H1 (cell line): ENCODE results near the gene AFF1. TPM values are rescaled to one million over a fixed set of nuclear protein-coding genes. Genes with fewer than 3 reads are reported as not detected.

Experiments used
- CTCF ChIA-PET: fragments of 300-600 bp; sonication (Branson Sonifier 250); formaldehyde crosslinking; loops from one replicate; lab custom pipeline; 2021; ENCODE audit not compliant: partially characterized antibody; lab: Charles Lee
- POLR2A ChIA-PET: fragments of 300-600 bp; sonication (Branson Sonifier 250); formaldehyde crosslinking; loops from one replicate; lab custom pipeline; 2021; ENCODE audit warnings: inconsistent platforms; ENCODE audit not compliant: partially characterized antibody; lab: Charles Lee
- DNase-seq, 2 experiments: peaks; one replicate each; pipeline versions ENCODE4 v3.0.0 to v3.0.0-alpha.2; 2010 to 2022; ENCODE audit warnings: low spot score in 2 of 2, low read depth in 1 of 2, mixed read lengths in 1 of 2
- FAIRE-seq: peaks from 2 replicates; lab custom pipeline; 2011; peaks lifted over from hg19 to GRCh38; lab: Jason Lieb, UNC
- H2AFZ ChIP-seq: 2 replicates; pipeline ENCODE4 v1.8.1; 2012; ENCODE audit warnings: low read length, inconsistent platforms
- H2AK5ac ChIP-seq: 2 replicates; pipeline ENCODE4 v1.6.1; 2013; ENCODE audit warnings: low read depth, low read length
- H2BK120ac ChIP-seq: replicated peaks from 2 replicates; pipeline ENCODE3; 2013; ENCODE audit warnings: low read depth, low read length, inconsistent platforms
- H2BK12ac ChIP-seq: 2 replicates; pipeline ENCODE4 v1.6.1; 2013; ENCODE audit warnings: low read depth, low read length
- H2BK15ac ChIP-seq: 2 replicates; pipeline ENCODE4 v1.6.1; 2013; ENCODE audit warnings: low read length
- H2BK20ac ChIP-seq: 2 replicates; pipeline ENCODE4 v1.6.1; 2013; ENCODE audit warnings: low read length
- H2BK5ac ChIP-seq: 2 replicates; pipeline ENCODE4 v1.6.1; 2013; ENCODE audit warnings: low read depth, low read length
- H3K14ac ChIP-seq: 2 replicates; pipeline ENCODE4 v1.6.1; 2013; ENCODE audit warnings: inconsistent platforms; ENCODE audit not compliant: insufficient read length
- H3K18ac ChIP-seq: 2 replicates; pipeline ENCODE4 v1.6.1; 2013; ENCODE audit warnings: low read length; ENCODE audit errors: extremely low read depth
- H3K23ac ChIP-seq: 2 replicates; pipeline ENCODE4 v1.6.1; 2013; ENCODE audit warnings: inconsistent platforms; ENCODE audit not compliant: insufficient read length
- H3K23me2 ChIP-seq: 2 replicates; pipeline ENCODE4 v1.6.1; 2013; ENCODE audit warnings: low read depth, low read length
- H3K27ac ChIP-seq: 2 replicates; pipeline ENCODE4 v1.6.1; 2011; ENCODE audit warnings: low read depth, low read length, inconsistent platforms
- H3K27me3 ChIP-seq, 4 experiments: replicated peaks in 1 of 4; 1 replicate in 1 of 4; 2 replicates in 3 of 4; pipeline versions ENCODE4 v1.6.1 to v1.8.1; 2011 to 2013; ENCODE audit warnings: low read length in 3 of 4, mild to moderate bottlenecking in 3 of 4, inconsistent platforms in 2 of 4, mixed read lengths in 2 of 4, moderate library complexity in 1 of 4; ENCODE audit not compliant: control insufficient read depth in 3 of 4, insufficient read depth in 3 of 4; ENCODE audit errors: extremely low read depth in 1 of 4
- H3K36me3 ChIP-seq, 4 experiments: 2 replicates each; pipeline versions ENCODE4 v1.6.1 to v1.8.1; 2011 to 2013; ENCODE audit warnings: mild to moderate bottlenecking in 4 of 4, low read length in 3 of 4, moderate library complexity in 2 of 4, control low read depth in 1 of 4, inconsistent platforms in 1 of 4; ENCODE audit not compliant: insufficient read depth in 4 of 4, control insufficient read depth in 2 of 4
- H3K4ac ChIP-seq: replicated peaks from 2 replicates; pipeline ENCODE3; 2013; ENCODE audit warnings: low read length, low read depth, mixed read lengths, inconsistent platforms; ENCODE audit not compliant: insufficient read length
- H3K4me1 ChIP-seq, 4 experiments: replicated peaks in 1 of 4; 1 replicate in 1 of 4; 2 replicates in 3 of 4; pipeline versions ENCODE4 v1.6.1 to v1.8.1; 2011 to 2013; ENCODE audit warnings: low read length in 3 of 4, inconsistent platforms in 2 of 4, mixed read lengths in 1 of 4; ENCODE audit not compliant: insufficient read depth in 4 of 4, control insufficient read depth in 3 of 4
- H3K4me2 ChIP-seq, 2 experiments: 2 replicates each; pipeline versions ENCODE4 v1.6.1 to v1.8.1; 2011 to 2013; ENCODE audit warnings: low read depth in 2 of 2, low read length in 2 of 2, control low read depth in 1 of 2, inconsistent platforms in 1 of 2, mild to moderate bottlenecking in 1 of 2; ENCODE audit not compliant: insufficient read depth in 1 of 2
- H3K4me3 ChIP-seq, 4 experiments: fragments of 200-600, 300-600 bp in 1 of 4; sonication (generic), shearing (Covaris generic), sonication (Bioruptor Twin) in 1 of 4; 2 replicates each; pipeline versions ENCODE4 v1.5.1 to v1.8.1; 2011 to 2016; ENCODE audit warnings: low read length in 4 of 4, low read depth in 3 of 4, control low read depth in 2 of 4, inconsistent platforms in 2 of 4, mild to moderate bottlenecking in 2 of 4, mixed read lengths in 1 of 4, moderate library complexity in 1 of 4; ENCODE audit not compliant: insufficient read depth in 2 of 4; ENCODE audit errors: extremely low read depth in 1 of 4
- H3K56ac ChIP-seq: replicated peaks from 2 replicates; pipeline ENCODE3; 2013; ENCODE audit warnings: low read depth, mild to moderate bottlenecking, mixed read lengths, low read length, inconsistent platforms; ENCODE audit not compliant: insufficient read length
- H3K79me1 ChIP-seq: 2 replicates; pipeline ENCODE4 v1.6.1; 2013; ENCODE audit warnings: low read depth, low read length, control low read depth
- H3K79me2 ChIP-seq, 2 experiments: 2 replicates each; pipeline versions ENCODE4 v1.6.1 to v1.8.1; 2012 to 2013; ENCODE audit warnings: low read length in 2 of 2, mild to moderate bottlenecking in 2 of 2, inconsistent platforms in 1 of 2; ENCODE audit not compliant: insufficient read depth in 2 of 2, control insufficient read depth in 1 of 2
- H3K9ac ChIP-seq, 4 experiments: replicated peaks in 1 of 4; 1 replicate in 1 of 4; 2 replicates in 3 of 4; pipeline versions ENCODE4 v1.6.1 to v1.8.1; 2011 to 2013; ENCODE audit warnings: low read depth in 3 of 4, low read length in 3 of 4, control low read depth in 2 of 4, mild to moderate bottlenecking in 2 of 4, moderate library complexity in 2 of 4, inconsistent platforms in 1 of 4; ENCODE audit errors: extremely low read depth in 1 of 4
- H3K9me3 ChIP-seq, 2 experiments: 2 replicates each; pipeline versions ENCODE4 v1.6.1 to v1.8.1; 2012 to 2013; ENCODE audit warnings: mild to moderate bottlenecking in 2 of 2, moderate library complexity in 2 of 2, control low read depth in 1 of 2, inconsistent platforms in 1 of 2, low read depth in 1 of 2, low read length in 1 of 2, mixed read lengths in 1 of 2; ENCODE audit not compliant: insufficient read depth in 2 of 2
- H4K20me1 ChIP-seq, 2 experiments: replicated peaks in 1 of 2; 2 replicates each; pipeline versions ENCODE3 to v1.8.1; 2011 to 2013; ENCODE audit warnings: inconsistent platforms in 2 of 2, low read length in 2 of 2, mild to moderate bottlenecking in 1 of 2; ENCODE audit not compliant: insufficient read depth in 2 of 2, control insufficient read depth in 1 of 2
- H4K5ac ChIP-seq: 2 replicates; pipeline ENCODE4 v1.6.1; 2013; ENCODE audit warnings: low read length, low read depth, mixed read lengths, inconsistent platforms; ENCODE audit not compliant: insufficient read length
- H4K8ac ChIP-seq: 2 replicates; pipeline ENCODE4 v1.8.0; 2013; ENCODE audit warnings: mild to moderate bottlenecking, moderate library complexity, low read length, inconsistent platforms; ENCODE audit not compliant: insufficient read depth; ENCODE audit errors: extremely low read depth
- H4K91ac ChIP-seq: replicated peaks from 2 replicates; pipeline ENCODE3; 2013; ENCODE audit warnings: low read length, mixed read lengths, inconsistent platforms; ENCODE audit not compliant: insufficient read length
- ASH2L ChIP-seq: fragments of 200-600, 300-600 bp; sonication (generic); IDR thresholded peaks from one replicate; pipeline ENCODE4 v1.7.1; 2017; ENCODE audit warnings: low read length
- TAF7 ChIP-seq: optimal IDR thresholded peaks from 2 replicates; pipeline ENCODE3; 2011; ENCODE audit warnings: low read depth, mild to moderate bottlenecking, inconsistent platforms, low read length, moderate library complexity, borderline replicate concordance
- WGBS, 2 experiments: shearing (Covaris generic) in 1 of 2; methylation state at CpG; one replicate each; pipeline versions ENCODE4 v1.1.6 to v1.1.7; 2013 to 2015; ENCODE audit warnings: low lambda C conversion rate in 2 of 2, mixed read lengths in 2 of 2, inconsistent platforms in 1 of 2, low coverage in 1 of 2, missing lambda C conversion rate in 1 of 2; ENCODE audit not compliant: insufficient replicate concordance in 2 of 2, insufficient coverage in 1 of 2, insufficient read length in 1 of 2; ENCODE audit errors: extremely low coverage in 1 of 2, missing lambda C conversion rate in 1 of 2; 5-methylcytosine and 5-hydroxymethylcytosine counted together
- polyA plus RNA-seq, 7 experiments: library from polyadenylated mRNA; depleted of rRNA in 3 of 7; stranded (reverse) in 5 of 7; unstranded in 2 of 7; fragments of >200 nt in 5 of 7; fragments of 200-250 nt in 2 of 7; gene quantifications; 1 replicate in 5 of 7; 2 replicates in 1 of 7; 4 replicates in 1 of 7; pipeline versions ENCODE4 v1.2.1 to v1.2.3, GENCODE V29; 2011 to 2013; ENCODE audit warnings: missing spikeins in 2 of 7, mixed read lengths in 2 of 7
- total RNA-seq: library from RNA; stranded (reverse); fragmentation: NEBNext Ultra II Directional; extraction: Animal tissue kit (Norgen Biotek cat#: 25700); gene quantifications from 2 replicates; pipeline ENCODE4 v1.2.1, GENCODE V29; 2021

Gene AFF1
- total and polyA plus RNA-seq, 2 of the 8 experiments (the other 6 are each of a cell fraction or from before 2014, with no cell fraction given), result 14.8 to 85.5 TPM

DNA sequence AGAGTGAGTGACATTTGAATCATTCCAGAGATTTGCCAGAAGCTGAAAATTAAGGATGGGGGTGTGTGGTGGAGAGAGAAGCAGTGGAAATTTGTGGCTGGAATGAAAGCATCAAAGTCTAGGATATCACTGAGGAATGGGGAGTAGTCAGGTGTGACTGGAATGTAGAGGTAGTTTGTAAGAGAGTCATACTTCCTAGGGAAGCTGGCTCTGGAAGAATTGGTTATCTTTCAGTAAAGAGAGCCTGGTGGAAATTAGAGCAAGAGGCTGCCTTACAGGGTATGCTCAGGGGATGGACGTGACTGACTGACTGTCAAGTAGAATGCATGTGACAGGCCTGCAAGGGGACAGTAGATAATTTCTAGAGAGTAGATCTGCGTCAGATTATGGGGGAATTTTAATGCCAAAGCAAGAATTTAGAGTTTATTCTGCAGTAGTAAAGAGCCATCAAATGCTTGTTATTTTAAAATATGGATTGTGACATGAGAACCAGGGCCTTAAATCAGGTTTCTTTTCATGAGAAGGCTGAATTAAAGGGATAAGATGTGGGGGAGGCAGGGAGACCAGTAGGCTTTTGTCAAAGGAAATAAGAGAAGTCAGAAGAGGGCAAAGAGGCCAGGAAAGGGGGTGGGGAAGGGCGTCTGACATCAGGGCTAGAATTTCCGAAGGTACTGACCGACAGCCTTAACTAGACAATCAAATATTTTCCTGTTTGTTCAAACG, 109.9 kb downstream of the AFF1 start:
- Histone ChIP-seq H3K4me3 (no peak overlapping the region), H4K8ac (no peak overlapping the region), H3K9ac (no peak overlapping the region), H3K18ac (no peak overlapping the region), H2AK5ac (no peak overlapping the region), H3K56ac (no peak overlapping the region), H4K5ac (no peak overlapping the region), H3K9me3 (no peaks in the 10 kb centered on the region), H3K23me2 (0 out of 2 replicates have a peak, but pooled peaks cover 2% of the 10 kb centered on the region), H3K4me2 (0 out of 4 replicates have a peak overlapping the region, but pooled peaks of 1 of the 2 experiments have one; percentile 18), H2BK20ac (no peak overlapping the region), H3K14ac (no peak overlapping the region), H3K79me1 (peaks cover 13% of the 10 kb centered on the region), H3K36me3 (peaks cover 2 to 22% (median 7%) of the 10 kb centered on the region in 4 experiments; a peak in 5 of 8 replicates), H4K20me1 (peaks cover 11 to 12% of the 10 kb centered on the region in 2 experiments), H4K91ac (no peak overlapping the region), H3K27me3 (no peaks in the 10 kb centered on the region), H2AFZ (no peak overlapping the region), H2BK120ac (no peak overlapping the region), H3K27ac (no peak overlapping the region), H3K23ac (no peak overlapping the region), H2BK12ac (no peak overlapping the region), H2BK5ac (no peak overlapping the region), H2BK15ac (no peak overlapping the region), H3K4ac (no peak overlapping the region), H3K79me2 (peaks cover 5 to 81% of the 10 kb centered on the region in 2 experiments; a peak in 3 of 4 replicates), H3K4me1 (peaks cover 5 to 22% (median 14%) of the 10 kb centered on the region in 4 experiments)
- ChIA-PET POLR2A (interaction anchor here (0.8 to 1.6 kb wide), 2 partner anchors 9 to 34 kb away, joined by 3 to 4 read pairs; no protein-coding TSS in a partner anchor), CTCF (interaction anchor here (0.6 to 1.9 kb wide), 5 partner anchors 10 to 122 kb away, joined by 4 to 8 read pairs (median 5); no protein-coding TSS in a partner anchor)
- no peak for TF ChIP-seq TAF7
- peak; percentile 15 for TF ChIP-seq ASH2L
- FAIRE-seq, result no peak
- no peak for DNase-seq
- 55% methylated on average over 6 of the region's 6 CpGs; no CpG with 5 or more reads in 1 of the 2 experiments for WGBS, 2 experiments
